Stimulated activated CD8-positive, alpha-beta memory T cell treated with anti-CD3 and anti-CD28 coated beads, Interleukin-4, amount 100 ng/mL, for 48 hours (primary cell): ENCODE results near the gene EGFLAM.

Experiments
- DNase-seq: peaks from one replicate; pipeline ENCODE4 v3.0.0-alpha.2; 2020

Gene EGFLAM

GRCh38 chr5:38479315-38479904 lies 221.1 kb downstream of the EGFLAM start:
- no peak for DNase-seq

- DNase-seq, result no peak
These were observed 225.5 kb downstream of the EGFLAM start for GRCh38 chr5:38483805-38484398.

- DNase-seq, result no peak
These were observed 235.8 kb downstream of the EGFLAM start for GRCh38 chr5:38494175-38494574.

- no peak for DNase-seq
These were observed 236.4 kb downstream of the EGFLAM start for GRCh38 chr5:38494763-38495162.

- no peak for DNase-seq
These were observed 239.6 kb downstream of the EGFLAM start for GRCh38 chr5:38497946-38498345.

- DNase-seq, result no peak
These were observed 242.4 kb downstream of the EGFLAM start for GRCh38 chr5:38500573-38501260.

- DNase-seq, result no peak
These were observed 247.9 kb downstream of the EGFLAM start for GRCh38 chr5:38506302-38506701.

GRCh38 chr5:38509185-38509584 lies 250.8 kb downstream of the EGFLAM start:
- DNase-seq, result no peak
